SJSA1 (cell line): ENCODE data around the gene PPP1R3F. TPM values are rescaled to one million over a fixed set of nuclear protein-coding genes. Genes with fewer than 3 reads are reported as not detected.

Source experiments
- DNase-seq, 2 experiments: peaks; one replicate each; pipeline ENCODE4 v3.0.0-alpha.2; 2015 to 2020; ENCODE audit warnings: low spot score in 2 of 2, low read depth in 1 of 2
- H3K27ac ChIP-seq: fragments of 250-450 bp; sonication (Bioruptor Pico); 2 replicates; pipeline ENCODE4 v1.5.1; 2020; ENCODE audit warnings: mild to moderate bottlenecking, moderate library complexity
- H3K27me3 ChIP-seq: fragments of 250-450 bp; sonication (Bioruptor Pico); replicated peaks from 2 replicates; pipeline ENCODE4 v1.5.1; 2020; ENCODE audit warnings: mild to moderate bottlenecking, moderate library complexity
- H3K36me3 ChIP-seq: fragments of 250-450 bp; sonication (Bioruptor Pico); 2 replicates; pipeline ENCODE4 v1.5.1; 2020; ENCODE audit warnings: mild to moderate bottlenecking
- H3K4me1 ChIP-seq: fragments of 250-450 bp; sonication (Bioruptor Pico); replicated peaks from 2 replicates; pipeline ENCODE4 v1.6.1; 2021; ENCODE audit warnings: mild to moderate bottlenecking
- H3K4me3 ChIP-seq: fragments of 250-450 bp; sonication (Bioruptor Pico); 2 replicates; pipeline ENCODE4 v1.5.1; 2020; ENCODE audit warnings: mild to moderate bottlenecking
- H3K9me3 ChIP-seq: fragments of 250-450 bp; sonication (Bioruptor Pico); replicated peaks from 2 replicates; pipeline ENCODE4 v1.5.1; 2020; ENCODE audit warnings: mild to moderate bottlenecking
- total RNA-seq: library from RNA; depleted of rRNA; stranded (reverse); fragments of >200 nt; shearing (Covaris generic); gene quantifications from 2 replicates; pipeline ENCODE4 v1.2.3, GENCODE V29; 2014; rRNA removed

PPP1R3F gene
- total RNA-seq: 6.5 and 6.8 TPM in 2 replicates

- peaks cover 13% of the 10 kb centered on the region for H3K4me1 ChIP-seq
- H3K9me3 ChIP-seq: no peaks in the 10 kb centered on the region
- H3K27ac ChIP-seq: peak within 1 kb of the TSS; percentile 96
- H3K4me3 ChIP-seq: peak within 1 kb of the TSS; percentile 96
- H3K36me3 ChIP-seq: peaks cover 16% of the 10 kb centered on the region
- no peaks in the 10 kb centered on the region for H3K27me3 ChIP-seq
- no peak for DNase-seq
Measured at GRCh38 chrX:49269767-49270248, at the start of gene PPP1R3F. Gene PPP1R3F, plus strand, starts transcription at chrX:49269793. Its CDS starts 77 bp downstream, at chrX:49269870.

- Histone ChIP-seq H3K36me3 (no peaks in the 10 kb centered on the region), H3K27me3 (no peaks in the 10 kb centered on the region), H3K27ac (no peak overlapping the region), H3K4me1 (no peaks in the 10 kb centered on the region), H3K9me3 (no peaks in the 10 kb centered on the region), H3K4me3 (no peak overlapping the region)
- no peak for DNase-seq
Measured at GRCh38 chrX:49220100-49220499, 49.5 kb upstream of the PPP1R3F start.

- no peak overlapping the region for H3K4me3 ChIP-seq
- H3K27ac ChIP-seq: no peak overlapping the region
- no peak for DNase-seq
- H3K36me3 ChIP-seq: no peaks in the 10 kb centered on the region
- no peaks in the 10 kb centered on the region for H3K27me3 ChIP-seq
- H3K9me3 ChIP-seq: no peaks in the 10 kb centered on the region
- no peaks in the 10 kb centered on the region for H3K4me1 ChIP-seq
Measured at GRCh38 chrX:49221868-49222267, 47.7 kb upstream of the PPP1R3F start.

GRCh38 chrX:49225858-49226257, 43.7 kb upstream of the PPP1R3F start:
- no peaks in the 10 kb centered on the region for H3K4me1 ChIP-seq
- no peak overlapping the region for H3K27ac ChIP-seq
- no peaks in the 10 kb centered on the region for H3K36me3 ChIP-seq
- no peak for DNase-seq
- no peaks in the 10 kb centered on the region for H3K27me3 ChIP-seq
- no peaks in the 10 kb centered on the region for H3K9me3 ChIP-seq
- H3K4me3 ChIP-seq: no peak overlapping the region

GRCh38 chrX:49226946-49227345, 42.6 kb upstream of the PPP1R3F start:
- Histone ChIP-seq H3K4me1 (no peaks in the 10 kb centered on the region), H3K9me3 (no peaks in the 10 kb centered on the region), H3K27ac (no peak overlapping the region), H3K27me3 (no peaks in the 10 kb centered on the region), H3K36me3 (no peaks in the 10 kb centered on the region), H3K4me3 (no peak overlapping the region)
- DNase-seq: no peak

- DNase-seq: no peak
Measured at GRCh38 chrX:49227726-49228125, 41.9 kb upstream of the PPP1R3F start.

GRCh38 chrX:49228185-49228584, 41.4 kb upstream of the PPP1R3F start:
- Histone ChIP-seq H3K27ac (no peak overlapping the region), H3K9me3 (no peaks in the 10 kb centered on the region), H3K4me3 (no peak overlapping the region), H3K27me3 (no peaks in the 10 kb centered on the region), H3K4me1 (no peaks in the 10 kb centered on the region), H3K36me3 (no peaks in the 10 kb centered on the region)
- DNase-seq: no peak

More at GRCh38 chrX:49227726-49228125, 41.9 kb upstream of the PPP1R3F start:
- H3K4me3 ChIP-seq: no peak overlapping the region
- no peaks in the 10 kb centered on the region for H3K9me3 ChIP-seq
- no peaks in the 10 kb centered on the region for H3K27me3 ChIP-seq
- no peaks in the 10 kb centered on the region for H3K4me1 ChIP-seq
- H3K27ac ChIP-seq: no peak overlapping the region
- H3K36me3 ChIP-seq: no peaks in the 10 kb centered on the region

- no peaks in the 10 kb centered on the region for H3K4me1 ChIP-seq
- no peaks in the 10 kb centered on the region for H3K36me3 ChIP-seq
- DNase-seq: no peak
- H3K9me3 ChIP-seq: no peaks in the 10 kb centered on the region
- H3K4me3 ChIP-seq: no peak overlapping the region
- H3K27me3 ChIP-seq: no peaks in the 10 kb centered on the region
- H3K27ac ChIP-seq: no peak overlapping the region
Measured at GRCh38 chrX:49230500-49231232, 38.9 kb upstream of the PPP1R3F start.

GRCh38 chrX:49231333-49232000, 38.1 kb upstream of the PPP1R3F start:
- H3K4me3 ChIP-seq: no peak overlapping the region
- H3K4me1 ChIP-seq: no peaks in the 10 kb centered on the region
- H3K9me3 ChIP-seq: no peaks in the 10 kb centered on the region
- H3K27ac ChIP-seq: no peak overlapping the region
- H3K36me3 ChIP-seq: no peaks in the 10 kb centered on the region
- DNase-seq: no peak
- no peaks in the 10 kb centered on the region for H3K27me3 ChIP-seq

GRCh38 chrX:49232525-49232924, 37.1 kb upstream of the PPP1R3F start:
- Histone ChIP-seq H3K4me1 (no peaks in the 10 kb centered on the region), H3K9me3 (no peaks in the 10 kb centered on the region), H3K27ac (no peak overlapping the region), H3K4me3 (no peak overlapping the region), H3K27me3 (no peaks in the 10 kb centered on the region), H3K36me3 (no peaks in the 10 kb centered on the region)
- no peak for DNase-seq

GRCh38 chrX:49233176-49233575, 36.4 kb upstream of the PPP1R3F start, which contains the start of gene CACNA1F:
Gene CACNA1F, minus strand, starts transcription at chrX:49233340. Its CDS starts 31 bp downstream, at chrX:49233309.
- no peaks in the 10 kb centered on the region for H3K27me3 ChIP-seq
- H3K27ac ChIP-seq: no peak within 1 kb of the TSS
- no peaks in the 10 kb centered on the region for H3K9me3 ChIP-seq
- no peak for DNase-seq
- no peaks in the 10 kb centered on the region for H3K36me3 ChIP-seq
- no peak within 1 kb of the TSS for H3K4me3 ChIP-seq
- H3K4me1 ChIP-seq: no peaks in the 10 kb centered on the region

- no peak for DNase-seq
- H3K27me3 ChIP-seq: no peaks in the 10 kb centered on the region
Measured at GRCh38 chrX:49233887-49234555, 35.6 kb upstream of the PPP1R3F start.

GRCh38 chrX:49237060-49237459, 32.5 kb upstream of the PPP1R3F start:
- Histone ChIP-seq H3K27me3 (no peaks in the 10 kb centered on the region), H3K36me3 (no peaks in the 10 kb centered on the region), H3K27ac (no peak overlapping the region), H3K4me3 (no peak overlapping the region), H3K4me1 (no peaks in the 10 kb centered on the region), H3K9me3 (no peaks in the 10 kb centered on the region)
- no peak for DNase-seq

More at GRCh38 chrX:49233887-49234555, 35.6 kb upstream of the PPP1R3F start:
- Histone ChIP-seq H3K9me3 (no peaks in the 10 kb centered on the region), H3K4me1 (no peaks in the 10 kb centered on the region), H3K4me3 (no peak overlapping the region), H3K27ac (no peak overlapping the region), H3K36me3 (no peaks in the 10 kb centered on the region)

GRCh38 chrX:49238735-49239134, 30.9 kb upstream of the PPP1R3F start:
- no peaks in the 10 kb centered on the region for H3K36me3 ChIP-seq
- H3K4me3 ChIP-seq: no peak overlapping the region
- H3K4me1 ChIP-seq: no peaks in the 10 kb centered on the region
- DNase-seq: no peak
- H3K9me3 ChIP-seq: no peaks in the 10 kb centered on the region
- H3K27me3 ChIP-seq: no peaks in the 10 kb centered on the region
- no peak overlapping the region for H3K27ac ChIP-seq
